ENCODE results near the gene LBHD2. TPM values are rescaled to one million over a fixed set of nuclear protein-coding genes. Genes with fewer than 3 reads are reported as not detected.

LBHD2 gene
- total RNA-seq, 2 experiments from 2014 or later = not detected

GRCh38 chr14:103102689-103103260 is 18.8 kb downstream of the LBHD2 start:
- Histone ChIP-seq H3K4me1 (ENCODE audit: insufficient read depth, low read length, poor library complexity, severe bottlenecking) (peaks cover 35% of the 10 kb centered on the region), H3K36me3 (ENCODE audit: insufficient read depth, low read length) (no peaks in the 10 kb centered on the region), H4K20me1 (ENCODE audit: insufficient read depth, low read length) (no peaks in the 10 kb centered on the region), H3K9me2 (ENCODE audit: insufficient read depth, low read length) (no peaks in the 10 kb centered on the region), H3K4me2 (ENCODE audit: low read length) (no peak overlapping the region), H3K9me3 (ENCODE audit: low read length) (no peaks in the 10 kb centered on the region), H3K4me3 (ENCODE audit: low read depth, low read length, poor library complexity, severe bottlenecking) (no peak overlapping the region), H2AFZ (ENCODE audit: low read length) (no peak overlapping the region), H3K79me2 (ENCODE audit: insufficient read depth, low read depth, low read length) (no peaks in the 10 kb centered on the region), H3K27ac (ENCODE audit: low read depth, low read length, poor library complexity, severe bottlenecking) (no peak overlapping the region)
- DNase-seq (ENCODE audit: low spot score) = no peak
- TF ChIP-seq EZH2phosphoT487 (IDR thresholded peaks at IDR 0.05; ENCODE audit: borderline replicate concordance, low read depth, low read length) (no peak), CTCF (conservative IDR thresholded peaks at IDR 0.05; ENCODE audit: low read length) (no peak)
- BruUV-seq (replicated peaks) = no TSS peak
- intact Hi-C loops (cut with micrococcal nuclease; ENCODE audit: unreplicated experiment) = no loop called here
- CTCF ChIA-PET (ENCODE audit: unreplicated experiment) = no interaction called here
- POLR2A ChIA-PET = no interaction called here

- H2AFZ ChIP-seq (ENCODE audit: low read length) = no peak overlapping the region
- no peak for DNase-seq (ENCODE audit: low spot score)
- POLR2A ChIA-PET = interaction anchor here (0.5 kb wide), 1 partner anchor 26 kb away, joined by 5 read pairs; no protein-coding TSS in a partner anchor
These were observed 19.7 kb downstream of the LBHD2 start for GRCh38 chr14:103103461-103104388.

More at GRCh38 chr14:103103461-103104388, 19.7 kb downstream of the LBHD2 start:
- CTCF ChIA-PET (ENCODE audit: unreplicated experiment) = interaction anchor here (2.5 kb wide), 1 partner anchor 38 kb away, joined by 24 read pairs; no protein-coding TSS in a partner anchor
- TF ChIP-seq EZH2phosphoT487 (IDR thresholded peaks at IDR 0.05; ENCODE audit: borderline replicate concordance, low read depth, low read length) (no peak), CTCF (conservative IDR thresholded peaks at IDR 0.05; ENCODE audit: low read length) (no peak)
- Histone ChIP-seq H3K4me1 (ENCODE audit: insufficient read depth, low read length, poor library complexity, severe bottlenecking) (peaks cover 35% of the 10 kb centered on the region), H3K9me2 (ENCODE audit: insufficient read depth, low read length) (no peaks in the 10 kb centered on the region), H3K36me3 (ENCODE audit: insufficient read depth, low read length) (no peaks in the 10 kb centered on the region), H3K79me2 (ENCODE audit: insufficient read depth, low read depth, low read length) (no peaks in the 10 kb centered on the region), H3K4me2 (ENCODE audit: low read length) (no peak overlapping the region), H3K4me3 (ENCODE audit: low read depth, low read length, poor library complexity, severe bottlenecking) (no peak overlapping the region), H3K27ac (ENCODE audit: low read depth, low read length, poor library complexity, severe bottlenecking) (no peak overlapping the region), H3K9me3 (ENCODE audit: low read length) (no peaks in the 10 kb centered on the region), H4K20me1 (ENCODE audit: insufficient read depth, low read length) (no peaks in the 10 kb centered on the region)
- intact Hi-C loops (cut with micrococcal nuclease; ENCODE audit: unreplicated experiment) = no loop called here
- BruUV-seq (replicated peaks) = no TSS peak

Measured in OCI-LY7 (cell line).